WERI-Rb-1 (cell line): ENCODE measurements around the gene CMTM8.

Source experiments
- DNase-seq: peaks from one replicate; pipeline ENCODE4 v3.0.0-alpha.2; 2020
- H3K27ac ChIP-seq: fragments of 250-450 bp; sonication (Bioruptor Pico); 2 replicates; pipeline ENCODE4 v1.5.1; 2020; ENCODE audit warnings: mild to moderate bottlenecking, moderate library complexity
- H3K27me3 ChIP-seq: fragments of 250-450 bp; sonication (Bioruptor Pico); 2 replicates; pipeline ENCODE4 v1.5.1; 2021; ENCODE audit warnings: mild to moderate bottlenecking, low read depth, moderate library complexity; ENCODE audit not compliant: insufficient read depth, severe bottlenecking
- H3K36me3 ChIP-seq: fragments of 250-450 bp; sonication (Bioruptor Pico); 2 replicates; pipeline ENCODE4 v1.5.1; 2020; ENCODE audit warnings: mild to moderate bottlenecking, moderate library complexity
- H3K4me3 ChIP-seq: 2 replicates; pipeline ENCODE4 v1.5.1; 2011; ENCODE audit warnings: low read depth, mild to moderate bottlenecking, control low read depth, low read length
- H3K9me3 ChIP-seq: fragments of 250-450 bp; sonication (Bioruptor Pico); 2 replicates; pipeline ENCODE4 v1.5.1; 2021; ENCODE audit warnings: mild to moderate bottlenecking, moderate library complexity; ENCODE audit not compliant: severe bottlenecking
- CTCF ChIP-seq: IDR thresholded peaks from 2 replicates; pipeline ENCODE4 v1.5.1; 2011; ENCODE audit warnings: low read depth, mild to moderate bottlenecking, control low read depth, inconsistent platforms, low read length

The CMTM8 gene

GRCh38 chr3:32274306-32274705 is 35.8 kb downstream of the CMTM8 start:
- TF ChIP-seq CTCF: no peak
- no peaks in the 10 kb centered on the region for H3K27me3 ChIP-seq
- no peaks in the 10 kb centered on the region for H3K36me3 ChIP-seq
- no peak overlapping the region for H3K27ac ChIP-seq
- no peak for DNase-seq
- H3K4me3 ChIP-seq: no peak overlapping the region
- no peaks in the 10 kb centered on the region for H3K9me3 ChIP-seq

- H3K27ac ChIP-seq: no peak overlapping the region
- no peaks in the 10 kb centered on the region for H3K27me3 ChIP-seq
- TF ChIP-seq CTCF: no peak
- DNase-seq: no peak
- H3K36me3 ChIP-seq: no peaks in the 10 kb centered on the region
- H3K4me3 ChIP-seq: no peak overlapping the region
- H3K9me3 ChIP-seq: no peaks in the 10 kb centered on the region
Observed at GRCh38 chr3:32275506-32275905, 37.0 kb downstream of the CMTM8 start.

- no peak for TF ChIP-seq CTCF
- no peak overlapping the region for H3K4me3 ChIP-seq
- no peaks in the 10 kb centered on the region for H3K9me3 ChIP-seq
- H3K36me3 ChIP-seq: no peaks in the 10 kb centered on the region
- H3K27me3 ChIP-seq: no peaks in the 10 kb centered on the region
- no peak overlapping the region for H3K27ac ChIP-seq
- no peak for DNase-seq
Observed at GRCh38 chr3:32276279-32276841, 37.9 kb downstream of the CMTM8 start.

- Histone ChIP-seq H3K9me3 (no peaks in the 10 kb centered on the region), H3K27me3 (no peaks in the 10 kb centered on the region), H3K4me3 (no peak overlapping the region), H3K36me3 (no peaks in the 10 kb centered on the region), H3K27ac (no peak overlapping the region)
- DNase-seq: no peak
- no peak for TF ChIP-seq CTCF
Observed at GRCh38 chr3:32278714-32279113, 40.2 kb downstream of the CMTM8 start.

- Histone ChIP-seq H3K36me3 (no peaks in the 10 kb centered on the region), H3K27me3 (no peaks in the 10 kb centered on the region), H3K9me3 (no peaks in the 10 kb centered on the region), H3K27ac (no peak overlapping the region), H3K4me3 (no peak overlapping the region)
- no peak for DNase-seq
- TF ChIP-seq CTCF: no peak
Observed at GRCh38 chr3:32280262-32280910, 41.9 kb downstream of the CMTM8 start.
